ENCODE results near the gene TIMM8A.

TIMM8A gene

DNA sequence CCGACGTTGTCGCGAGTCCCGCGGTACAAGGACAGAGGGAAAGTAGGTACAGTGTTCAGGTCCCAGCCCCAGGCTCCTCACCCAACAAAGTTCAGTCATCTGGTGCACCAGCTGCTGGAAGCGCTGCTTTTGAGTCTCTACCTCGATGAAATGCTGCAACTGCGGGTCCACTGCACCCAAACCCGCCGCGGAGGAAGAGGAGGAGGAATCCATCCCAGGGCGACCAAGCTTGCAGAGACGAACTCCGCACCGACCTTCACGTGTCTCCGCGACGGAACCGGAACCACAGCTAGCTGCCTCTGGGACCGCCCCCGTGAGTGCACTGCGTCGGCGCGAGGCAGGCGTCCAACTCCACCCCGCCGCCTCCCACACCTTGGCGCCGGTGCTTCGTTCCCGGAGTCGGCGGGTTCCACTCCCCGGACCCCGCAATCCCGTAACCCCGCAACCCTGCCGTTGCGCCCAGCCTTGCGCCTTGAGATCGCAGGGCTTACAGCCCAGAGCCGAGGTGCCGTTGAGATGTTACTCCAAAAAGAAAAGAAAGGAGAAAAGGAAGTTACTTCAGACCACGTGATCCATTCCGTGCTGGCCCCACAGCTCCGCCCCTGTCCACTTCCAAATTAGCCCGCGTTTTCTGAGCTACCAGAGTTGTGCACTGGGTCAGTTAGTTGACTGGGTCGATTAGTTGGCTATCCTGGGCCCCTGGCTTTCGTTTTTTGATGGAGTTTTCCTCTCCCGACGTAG, at the start of gene TIMM8A:
Gene TIMM8A, minus strand, starts transcription at position 291 of the 741 bp plus-strand sequence. Its CDS starts 78 bp downstream, at position 213.
- peak; percentile 74 for DNase-seq

DNA sequence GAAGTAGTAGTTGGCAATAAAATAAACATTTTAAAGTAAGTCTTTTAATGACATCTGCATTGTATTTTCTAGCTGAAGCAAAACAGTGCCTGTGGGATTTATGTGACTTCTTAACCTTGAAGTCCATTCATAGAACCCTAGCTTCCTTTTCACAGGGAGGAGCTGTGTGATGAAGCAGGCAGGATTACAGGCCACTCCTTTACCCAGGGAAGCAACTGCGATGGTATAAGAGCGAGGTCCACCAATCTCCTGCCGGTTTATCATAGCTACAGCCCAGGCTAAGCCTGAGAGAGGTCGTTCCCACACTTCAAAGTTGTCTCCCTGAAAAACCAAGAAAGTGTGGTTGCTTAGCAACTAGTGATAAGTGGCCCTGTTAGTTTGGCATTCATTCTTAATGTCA, 49.2 kb upstream of the TIMM8A start:
- DNase-seq, result no peak

DNA sequence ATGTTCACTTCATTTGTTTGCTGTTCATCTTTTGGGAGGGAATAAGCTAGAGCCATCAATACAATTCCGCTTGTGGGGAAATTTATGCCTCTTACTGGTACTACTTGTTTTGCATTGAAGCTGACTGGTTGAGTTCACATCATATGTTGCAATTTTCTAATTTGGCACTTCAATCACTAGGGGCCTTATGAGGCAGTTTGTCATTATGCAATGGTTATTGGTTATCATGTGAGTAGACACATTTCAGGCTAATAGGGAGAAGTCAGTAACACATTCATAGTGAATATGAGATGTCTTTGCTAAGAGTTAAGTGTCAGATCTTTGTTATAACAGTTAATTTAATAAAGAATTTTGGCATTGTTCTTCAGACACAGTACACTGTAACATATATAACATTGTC, 47.2 kb upstream of the TIMM8A start:
- no peak for DNase-seq

- DNase-seq, result no peak
These were observed 45.8 kb upstream of the TIMM8A start for GRCh38 chrX:101394372-101394771.

DNA sequence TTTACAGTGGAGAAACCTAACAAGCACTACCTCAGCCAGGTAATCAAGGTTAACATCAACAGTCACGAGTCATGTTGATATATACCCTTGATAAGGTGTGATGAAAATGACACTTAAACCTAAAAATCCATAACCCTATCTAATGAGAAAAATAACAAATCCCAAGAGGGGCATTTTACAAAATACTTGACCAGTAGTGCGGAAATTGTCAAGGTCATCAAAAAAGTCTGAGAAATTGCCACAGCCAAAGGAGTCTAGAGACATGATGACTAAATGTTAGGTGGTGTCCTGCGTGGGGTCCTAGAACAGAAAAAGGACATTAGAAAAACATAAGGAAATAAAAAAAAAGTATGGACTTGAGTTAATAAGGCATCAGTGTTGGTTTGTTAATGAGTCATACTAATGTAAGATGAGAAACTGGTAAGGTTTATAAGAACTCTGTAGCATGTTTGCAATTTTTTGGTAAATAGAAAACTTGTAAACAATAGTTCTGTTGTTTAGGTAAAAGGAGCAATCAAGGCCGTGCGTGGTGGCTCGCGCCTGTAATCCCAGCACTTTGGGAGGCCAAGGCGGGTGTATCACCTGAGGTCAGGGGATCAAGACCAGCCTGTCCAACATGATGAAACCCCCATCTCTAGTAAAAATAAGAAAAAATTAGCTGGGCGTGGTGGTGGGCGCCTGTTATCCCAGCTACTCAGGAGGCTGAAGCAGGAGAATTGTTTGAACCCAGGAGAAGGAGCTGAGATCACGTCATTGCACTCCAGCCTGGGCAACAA, 45.2 kb upstream of the TIMM8A start:
- DNase-seq, result no peak

GRCh38 chrX:101391831-101392230, 43.3 kb upstream of the TIMM8A start:
- DNase-seq, result no peak

GRCh38 chrX:101390664-101391525, 42.4 kb upstream of the TIMM8A start, which contains the start of gene RPL36A:
Gene RPL36A, plus strand, starts transcription at chrX:101391011. Its CDS starts 33 bp downstream, at chrX:101391044.
- DNase-seq, result peak; percentile 78

- no peak for DNase-seq
These were observed 40.1 kb upstream of the TIMM8A start for GRCh38 chrX:101388604-101389003.

- DNase-seq, result no peak
These were observed 38.0 kb upstream of the TIMM8A start for GRCh38 chrX:101386542-101386885.

- DNase-seq, result no peak
These were observed 37.4 kb upstream of the TIMM8A start, which contains the start of gene BTK for GRCh38 chrX:101385795-101386541. Gene BTK, minus strand, starts transcription at chrX:101386191. Its CDS starts 10,907 bp downstream, at chrX:101375284.

- DNase-seq, result no peak
These were observed 36.6 kb upstream of the TIMM8A start for GRCh38 chrX:101385026-101385684.

DNA sequence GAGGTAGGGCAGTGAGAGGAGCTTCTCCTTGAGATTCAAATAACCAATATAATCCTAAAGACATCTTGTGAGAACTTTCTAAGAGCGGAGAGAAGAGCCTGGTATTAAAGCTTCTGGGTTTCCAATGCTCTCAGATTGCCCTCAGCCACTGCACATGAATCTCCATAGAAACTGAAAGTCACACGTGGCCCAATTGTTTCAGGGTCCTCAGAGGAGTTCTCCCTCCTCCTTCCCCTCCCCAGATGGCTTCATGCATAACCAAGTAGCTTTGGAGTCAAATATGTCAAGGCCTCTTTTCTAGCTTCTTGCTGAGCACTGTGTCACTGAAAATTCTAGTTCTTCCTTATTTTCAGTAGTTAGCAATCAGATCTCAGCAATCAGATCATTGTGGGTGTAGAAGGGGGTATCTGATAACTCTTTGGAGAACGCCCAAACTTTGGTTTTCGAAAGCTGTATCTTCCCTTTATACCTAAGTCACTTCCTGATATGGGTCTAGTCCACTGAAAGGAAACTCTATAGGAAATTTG, 35.2 kb upstream of the TIMM8A start:
- DNase-seq, result no peak

GRCh38 chrX:101377547-101377946, 29.0 kb upstream of the TIMM8A start:
- no peak for DNase-seq

- DNase-seq, result no peak
These were observed 22.5 kb upstream of the TIMM8A start for GRCh38 chrX:101370888-101371504.

DNA sequence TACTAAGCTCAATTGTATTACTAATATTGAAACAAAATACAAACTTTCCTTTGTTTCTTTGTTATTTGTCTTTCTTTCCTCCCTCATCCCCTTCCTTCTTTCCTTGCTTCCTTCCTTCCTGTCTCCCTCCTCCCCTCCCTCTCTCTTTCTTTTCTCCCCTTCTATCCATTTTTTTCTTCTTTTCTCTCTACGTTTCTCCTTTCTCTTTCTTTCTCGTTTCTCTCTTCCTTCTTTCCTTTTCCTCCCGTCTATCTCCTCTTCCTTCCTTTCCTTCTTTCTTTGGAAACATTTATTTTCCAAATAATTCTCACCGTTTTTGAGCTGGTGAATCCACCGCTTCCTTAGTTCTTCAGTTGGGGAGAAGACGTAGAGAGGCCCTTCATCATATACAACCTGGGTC, 21.1 kb upstream of the TIMM8A start:
- no peak for DNase-seq

DNA sequence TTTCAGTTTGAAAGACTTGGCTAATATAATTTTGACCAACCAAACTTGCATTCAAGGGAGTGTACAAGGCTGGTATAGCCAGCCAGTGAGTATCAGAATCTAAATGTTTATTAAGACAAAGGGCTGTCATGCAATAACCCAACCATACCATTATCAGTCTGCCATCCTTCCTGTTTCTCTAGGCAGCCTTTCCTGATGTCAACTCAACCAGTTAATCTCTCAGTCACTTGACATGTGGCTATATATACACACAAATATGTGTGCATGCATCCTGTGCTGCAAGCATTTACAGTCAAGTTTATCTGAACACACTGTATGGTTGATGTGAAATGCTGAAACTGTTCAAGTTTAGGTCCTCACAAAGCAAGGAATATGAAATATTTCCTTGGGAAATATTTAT, 20.3 kb upstream of the TIMM8A start:
- DNase-seq, result no peak

DNA sequence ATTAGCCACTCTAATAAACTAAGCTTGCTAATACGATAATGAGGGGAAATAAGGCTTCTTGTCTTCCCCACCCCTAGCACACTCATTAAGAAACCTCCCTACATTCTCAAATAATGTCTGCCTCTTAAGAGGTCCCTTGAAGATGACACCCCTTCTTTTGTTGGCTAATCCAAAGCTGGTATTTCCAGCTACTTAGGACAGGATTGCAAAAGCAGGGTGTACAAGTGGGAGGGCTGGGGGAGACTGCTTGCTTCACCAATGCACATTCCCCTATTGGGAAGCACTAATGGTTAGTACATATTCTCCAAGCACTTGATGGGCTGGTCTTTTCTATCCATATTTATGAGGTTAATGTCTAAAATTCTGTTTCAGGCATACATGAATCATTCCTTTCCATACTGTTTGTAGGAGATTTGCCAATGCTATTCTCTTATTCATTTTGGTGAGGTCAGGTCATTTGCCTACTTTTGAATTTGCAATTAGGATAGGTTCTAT, 16.8 kb upstream of the TIMM8A start:
- no peak for DNase-seq

DNA sequence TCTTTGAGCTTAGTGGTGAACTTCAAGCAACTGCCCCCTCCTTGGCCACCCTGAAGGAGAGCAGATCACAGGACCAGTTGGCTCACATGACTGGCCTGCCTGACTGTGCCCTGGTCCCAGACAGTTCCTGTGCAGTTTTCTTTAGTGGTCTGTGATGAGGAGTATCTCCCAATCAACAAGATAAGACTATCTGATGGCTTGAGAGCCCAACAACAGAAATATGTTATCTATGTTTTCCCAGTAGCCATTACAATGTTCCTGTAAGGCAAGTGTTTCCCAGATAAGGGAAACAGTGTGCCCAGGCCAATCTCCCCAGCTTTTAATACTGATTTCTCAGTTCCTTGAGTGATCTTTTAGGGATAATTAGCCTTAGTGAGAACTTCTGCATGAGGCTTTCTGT, 14.2 kb upstream of the TIMM8A start:
- DNase-seq, result no peak

- no peak for DNase-seq
These were observed 13.6 kb upstream of the TIMM8A start for GRCh38 chrX:101362116-101362515.

GRCh38 chrX:101360390-101360789, 11.8 kb upstream of the TIMM8A start:
- no peak for DNase-seq

- DNase-seq, result no peak
These were observed 11.4 kb upstream of the TIMM8A start for GRCh38 chrX:101359966-101360365.

Data from activated T-cell treated with anti-CD3 and anti-CD28 coated beads, Interleukin-2, amount 50 U/mL, for 1 hour (primary cell).